ENCODE results near the gene MLANA. TPM values are rescaled to one million over a fixed set of nuclear protein-coding genes. Genes with fewer than 3 reads are reported as not detected.
"Not testable (repeated sequence)": the region's sequence is repeated elsewhere in the genome, so short reads cannot be mapped to it uniquely, and the experiment has no call there.

MLANA gene
- total RNA-seq, 3 donors from 2014 or later (not counting 1 experiment from before 2014, with no cell fraction given): not detected

DNA sequence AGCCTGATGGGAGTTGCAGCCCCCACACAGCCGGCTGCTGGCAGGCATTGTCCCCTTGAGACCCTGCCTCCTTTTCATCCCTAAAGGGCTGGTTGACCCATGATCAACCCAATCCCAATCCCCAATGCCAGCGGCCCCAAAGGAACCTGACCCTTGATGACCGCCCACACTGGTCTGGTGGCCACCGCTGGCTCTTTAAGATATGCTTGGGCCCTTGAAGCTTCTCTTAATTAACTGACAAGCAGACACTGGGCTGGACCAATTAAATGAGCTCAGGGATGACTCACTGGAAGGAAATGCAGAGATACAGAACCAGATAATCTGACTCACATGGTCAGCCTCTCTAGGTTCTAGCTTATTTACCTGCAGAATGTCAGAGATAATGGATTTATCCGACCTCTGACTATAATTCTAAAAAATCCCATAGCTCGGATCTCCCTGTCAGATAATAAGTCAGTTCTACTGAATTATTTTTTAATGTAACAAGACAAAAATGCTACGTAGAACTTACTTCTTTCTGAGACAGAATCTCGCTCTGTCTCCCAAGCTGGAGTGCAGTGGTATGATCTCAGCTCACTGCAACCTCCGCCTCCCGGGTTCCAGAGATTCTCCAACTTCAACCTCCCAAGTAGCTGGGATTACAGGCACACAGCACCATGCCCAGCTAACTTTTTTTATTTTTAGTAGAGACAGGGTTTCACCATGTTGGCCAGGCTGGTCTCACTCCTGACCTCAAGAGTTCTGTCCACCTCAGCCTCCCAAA lies 11.1 kb upstream of the MLANA start:
- ATAC-seq: peak in 1 of 3 donors; percentile 50

DNA sequence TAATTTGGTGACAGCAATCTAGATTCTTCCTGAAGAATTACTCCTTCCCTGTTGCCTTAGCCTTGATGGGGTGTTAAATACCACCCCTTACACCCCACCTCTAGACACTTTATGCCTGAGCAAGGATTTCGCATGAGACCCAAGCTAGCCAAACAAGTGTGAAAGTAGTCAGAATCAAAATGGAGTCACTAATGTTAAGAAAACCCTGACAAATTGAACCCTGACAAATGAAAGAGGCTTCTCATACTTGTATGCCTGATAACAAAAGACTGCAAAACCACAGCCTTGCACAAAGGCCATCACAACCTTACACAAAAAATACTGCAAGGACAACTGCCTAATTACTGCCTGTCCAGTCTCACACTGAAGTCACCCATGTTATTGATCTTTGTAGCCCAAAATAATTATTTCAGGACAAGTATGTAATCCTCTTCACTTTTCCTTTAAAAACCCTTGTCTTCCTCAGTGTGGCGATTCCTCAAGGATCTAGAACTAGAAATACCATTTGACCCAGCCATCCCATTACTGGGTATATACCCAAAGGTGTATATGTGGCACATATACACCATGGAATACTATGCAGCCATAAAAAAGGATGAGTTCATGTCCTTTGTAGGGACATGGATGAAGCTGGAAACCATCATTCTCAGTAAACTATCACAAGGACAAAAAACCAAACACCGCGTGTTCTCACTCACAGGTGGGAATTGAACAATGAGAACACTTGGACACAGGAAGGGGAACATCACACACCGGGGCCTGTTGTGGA lies 8.3 kb upstream of the MLANA start:
- peaks cover 12% of the 10 kb centered on the region for H3K4me1 ChIP-seq (ENCODE audit: control insufficient read depth, insufficient read depth, low read length)
- intact Hi-C loops (cut with micrococcal nuclease); DNase-seq; H3K27ac ChIP-seq (ENCODE audit: low read length); H3K27me3 ChIP-seq (ENCODE audit: control insufficient read depth, insufficient read depth, low read length); H3K9me3 ChIP-seq (ENCODE audit: control insufficient read depth, insufficient read depth, low read length); H3K27me3 Mint-ChIP-seq (ENCODE audit: low read depth in 2 of 2); H3K36me3 Mint-ChIP-seq; H3K27ac Mint-ChIP-seq; ATAC-seq; H3K36me3 ChIP-seq (ENCODE audit: control insufficient read depth, insufficient read depth, low read length); H3K4me3 Mint-ChIP-seq; H3K9me3 Mint-ChIP-seq; H3K4me3 ChIP-seq (ENCODE audit: low read length): not testable (repeated sequence)
- 100% methylated on average over 5 of the region's 5 CpGs for WGBS (ENCODE audit: insufficient coverage)
- peaks cover 13 to 24% of the 10 kb centered on the region in 2 donors for H3K4me1 Mint-ChIP-seq

More for the DNA sequence above, 11.1 kb upstream of the MLANA start:
- H3K9me3 Mint-ChIP-seq: no peaks in the 10 kb centered on the region
- no peaks in the 10 kb centered on the region for H3K27me3 Mint-ChIP-seq (ENCODE audit: low read depth in 2 of 2)
- no peaks in the 10 kb centered on the region for H3K36me3 ChIP-seq (ENCODE audit: control insufficient read depth, insufficient read depth, low read length)
- H3K9me3 ChIP-seq (ENCODE audit: control insufficient read depth, insufficient read depth, low read length): no peaks in the 10 kb centered on the region
- H3K4me3 ChIP-seq (ENCODE audit: low read length): no peak overlapping the region
- intact Hi-C loops (cut with micrococcal nuclease): loop anchor here (5.0 kb wide), 1 partner anchor 37 kb away; no protein-coding TSS in a partner anchor
- no peaks in the 10 kb centered on the region for H3K36me3 Mint-ChIP-seq
- no peak overlapping the region for H3K4me3 Mint-ChIP-seq
- H3K4me1 ChIP-seq (ENCODE audit: control insufficient read depth, insufficient read depth, low read length): peaks cover 17% of the 10 kb centered on the region
- 92% methylated on average over 10 of the region's 10 CpGs for WGBS (ENCODE audit: insufficient coverage)
- no peak for DNase-seq
- no peaks in the 10 kb centered on the region for H3K27me3 ChIP-seq (ENCODE audit: control insufficient read depth, insufficient read depth, low read length)
- no peak overlapping the region for H3K27ac ChIP-seq (ENCODE audit: low read length)
- no peak overlapping the region for H3K27ac Mint-ChIP-seq
- TF ChIP-seq, protein P1, sequence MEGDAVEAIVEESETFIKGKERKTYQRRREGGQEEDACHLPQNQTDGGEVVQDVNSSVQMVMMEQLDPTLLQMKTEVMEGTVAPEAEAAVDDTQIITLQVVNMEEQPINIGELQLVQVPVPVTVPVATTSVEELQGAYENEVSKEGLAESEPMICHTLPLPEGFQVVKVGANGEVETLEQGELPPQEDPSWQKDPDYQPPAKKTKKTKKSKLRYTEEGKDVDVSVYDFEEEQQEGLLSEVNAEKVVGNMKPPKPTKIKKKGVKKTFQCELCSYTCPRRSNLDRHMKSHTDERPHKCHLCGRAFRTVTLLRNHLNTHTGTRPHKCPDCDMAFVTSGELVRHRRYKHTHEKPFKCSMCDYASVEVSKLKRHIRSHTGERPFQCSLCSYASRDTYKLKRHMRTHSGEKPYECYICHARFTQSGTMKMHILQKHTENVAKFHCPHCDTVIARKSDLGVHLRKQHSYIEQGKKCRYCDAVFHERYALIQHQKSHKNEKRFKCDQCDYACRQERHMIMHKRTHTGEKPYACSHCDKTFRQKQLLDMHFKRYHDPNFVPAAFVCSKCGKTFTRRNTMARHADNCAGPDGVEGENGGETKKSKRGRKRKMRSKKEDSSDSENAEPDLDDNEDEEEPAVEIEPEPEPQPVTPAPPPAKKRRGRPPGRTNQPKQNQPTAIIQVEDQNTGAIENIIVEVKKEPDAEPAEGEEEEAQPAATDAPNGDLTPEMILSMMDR (IDR thresholded peaks at IDR 0.05): no peak
- H3K4me1 Mint-ChIP-seq: peaks cover 25 to 28% of the 10 kb centered on the region in 2 donors

GRCh38 chr9:5884191-5884590 lies 6.5 kb upstream of the MLANA start:
- WGBS (ENCODE audit: insufficient coverage): 94% methylated on average over 8 of the region's 9 CpGs

More at GRCh38 chr9:5884191-5884590, 6.5 kb upstream of the MLANA start:
- no peak overlapping the region for H3K4me3 ChIP-seq (ENCODE audit: low read length)
- Mint-ChIP-seq H3K4me1 (peaks cover 10 to 20% of the 10 kb centered on the region in 2 donors), H3K27me3 (ENCODE audit: low read depth in 2 of 2) (peaks cover 0 to 2% of the 10 kb centered on the region in 2 donors), H3K4me3 (no peak overlapping the region), H3K9me3 (no peaks in the 10 kb centered on the region), H3K36me3 (no peaks in the 10 kb centered on the region), H3K27ac (no peak overlapping the region)
- intact Hi-C loops (cut with micrococcal nuclease): no loop called here
- DNase-seq: no peak
- H3K4me1 ChIP-seq (ENCODE audit: control insufficient read depth, insufficient read depth, low read length): peaks cover 12% of the 10 kb centered on the region
- H3K9me3 ChIP-seq (ENCODE audit: control insufficient read depth, insufficient read depth, low read length): no peaks in the 10 kb centered on the region
- no peaks in the 10 kb centered on the region for H3K36me3 ChIP-seq (ENCODE audit: control insufficient read depth, insufficient read depth, low read length)
- no peak overlapping the region for H3K27ac ChIP-seq (ENCODE audit: low read length)
- TF ChIP-seq, protein P1 (IDR thresholded peaks at IDR 0.05): no peak
- ATAC-seq: no peak
- no peaks in the 10 kb centered on the region for H3K27me3 ChIP-seq (ENCODE audit: control insufficient read depth, insufficient read depth, low read length)
